ENCODE results near the gene HSD17B12.

HSD17B12 gene

GRCh38 chr11:43732225-43732624, 51.7 kb downstream of the HSD17B12 start:
- TF ChIP-seq, protein P1, sequence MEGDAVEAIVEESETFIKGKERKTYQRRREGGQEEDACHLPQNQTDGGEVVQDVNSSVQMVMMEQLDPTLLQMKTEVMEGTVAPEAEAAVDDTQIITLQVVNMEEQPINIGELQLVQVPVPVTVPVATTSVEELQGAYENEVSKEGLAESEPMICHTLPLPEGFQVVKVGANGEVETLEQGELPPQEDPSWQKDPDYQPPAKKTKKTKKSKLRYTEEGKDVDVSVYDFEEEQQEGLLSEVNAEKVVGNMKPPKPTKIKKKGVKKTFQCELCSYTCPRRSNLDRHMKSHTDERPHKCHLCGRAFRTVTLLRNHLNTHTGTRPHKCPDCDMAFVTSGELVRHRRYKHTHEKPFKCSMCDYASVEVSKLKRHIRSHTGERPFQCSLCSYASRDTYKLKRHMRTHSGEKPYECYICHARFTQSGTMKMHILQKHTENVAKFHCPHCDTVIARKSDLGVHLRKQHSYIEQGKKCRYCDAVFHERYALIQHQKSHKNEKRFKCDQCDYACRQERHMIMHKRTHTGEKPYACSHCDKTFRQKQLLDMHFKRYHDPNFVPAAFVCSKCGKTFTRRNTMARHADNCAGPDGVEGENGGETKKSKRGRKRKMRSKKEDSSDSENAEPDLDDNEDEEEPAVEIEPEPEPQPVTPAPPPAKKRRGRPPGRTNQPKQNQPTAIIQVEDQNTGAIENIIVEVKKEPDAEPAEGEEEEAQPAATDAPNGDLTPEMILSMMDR (conservative IDR thresholded peaks at IDR 0.05) = no peak
- TF ChIP-seq ZFX (IDR thresholded peaks at IDR 0.05) = no peak
- no peak overlapping the region for H3K27ac ChIP-seq

GRCh38 chr11:43734256-43734655, 53.7 kb downstream of the HSD17B12 start:
- no peak overlapping the region for H3K27ac ChIP-seq
- TF ChIP-seq, protein P1 (conservative IDR thresholded peaks at IDR 0.05) = no peak
- no peak for TF ChIP-seq ZFX (IDR thresholded peaks at IDR 0.05)

DNA sequence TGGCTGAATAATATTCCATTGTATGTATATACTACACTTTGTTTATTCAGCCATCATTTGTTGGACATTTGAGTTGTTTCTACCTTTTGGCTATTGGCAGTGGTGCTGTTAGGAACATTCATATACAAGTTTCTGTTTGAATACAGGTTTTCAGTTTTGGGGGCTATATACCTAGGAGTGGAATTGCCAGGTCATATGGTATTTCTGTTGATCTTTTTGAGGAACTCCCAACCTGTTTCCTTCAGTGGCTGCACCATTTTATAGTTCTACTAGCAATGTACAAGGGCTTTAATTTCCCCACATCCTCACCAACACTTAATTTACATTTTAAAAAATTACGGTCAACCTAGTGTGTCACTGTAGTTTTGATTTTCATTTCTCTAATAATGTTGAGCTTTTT, 54.6 kb downstream of the HSD17B12 start:
- H3K27ac ChIP-seq = no peak overlapping the region
- no peak for TF ChIP-seq ZFX (IDR thresholded peaks at IDR 0.05)
- TF ChIP-seq, protein P1 (conservative IDR thresholded peaks at IDR 0.05) = no peak

GRCh38 chr11:43735961-43736360, 55.4 kb downstream of the HSD17B12 start:
- TF ChIP-seq, protein P1 (conservative IDR thresholded peaks at IDR 0.05) = no peak
- TF ChIP-seq ZFX (IDR thresholded peaks at IDR 0.05) = no peak
- H3K27ac ChIP-seq = no peak overlapping the region

DNA sequence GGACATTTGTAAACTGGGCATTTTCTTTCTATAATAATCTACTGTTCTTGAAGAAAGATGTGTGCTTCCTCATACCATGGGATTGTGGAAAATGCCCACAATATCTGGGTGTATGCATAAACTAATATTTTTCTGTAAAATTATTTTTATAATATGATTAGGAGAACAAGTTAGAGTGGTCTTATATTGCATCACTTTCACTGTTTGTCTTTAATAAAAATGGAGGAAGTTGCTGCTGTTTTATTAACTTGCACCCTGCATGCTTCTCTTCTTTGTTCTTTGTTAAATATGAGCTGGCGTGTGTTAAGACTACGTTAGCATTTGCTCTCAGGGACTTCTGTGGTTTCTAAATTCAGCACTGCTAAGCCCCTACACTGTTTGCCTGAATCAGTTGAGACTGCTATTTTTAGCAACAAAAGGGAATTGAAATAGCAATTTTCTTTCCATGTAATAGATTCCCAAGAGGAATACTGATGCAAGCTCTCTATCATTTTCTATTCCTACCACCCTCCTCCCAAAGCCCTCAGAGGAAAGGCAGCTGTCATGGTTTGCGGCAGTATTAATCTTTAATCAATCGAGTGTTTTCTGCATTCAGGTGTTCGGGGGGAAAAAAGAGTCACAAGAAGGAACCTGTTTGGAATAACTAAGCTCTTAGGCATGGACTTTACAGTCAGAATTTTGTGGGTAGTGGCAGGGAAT, 56.1 kb downstream of the HSD17B12 start:
- H3K27ac ChIP-seq = no peak overlapping the region

DNA sequence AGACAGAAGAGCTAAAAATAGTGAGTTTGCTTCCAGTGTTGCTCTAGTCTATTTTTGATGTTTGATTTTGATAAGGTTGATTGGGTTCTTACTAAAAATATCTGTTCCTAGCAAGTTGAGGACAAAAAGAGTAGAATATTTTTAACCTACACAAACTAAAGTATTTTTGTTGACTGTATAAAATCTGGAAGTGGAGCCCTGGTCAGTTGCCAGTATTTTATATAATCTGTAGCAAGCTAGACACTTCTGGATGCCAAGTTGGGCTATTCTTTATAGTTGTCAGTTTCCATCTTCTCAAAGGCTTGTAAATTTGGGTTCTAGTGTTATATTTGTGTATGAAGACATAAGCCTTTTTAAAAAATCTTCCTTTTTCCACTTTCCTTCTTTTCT, 56.7 kb downstream of the HSD17B12 start:
- H3K27ac ChIP-seq = no peak overlapping the region

More for the DNA sequence above, 56.1 kb downstream of the HSD17B12 start:
- TF ChIP-seq, protein P1 (conservative IDR thresholded peaks at IDR 0.05) = no peak
- TF ChIP-seq ZFX (IDR thresholded peaks at IDR 0.05) = no peak

More for the DNA sequence above, 56.7 kb downstream of the HSD17B12 start:
- TF ChIP-seq, protein P1 (conservative IDR thresholded peaks at IDR 0.05) = no peak
- no peak for TF ChIP-seq ZFX (IDR thresholded peaks at IDR 0.05)

Measured in C4-2B (cell line).